ENCODE data around the gene SIK3. TPM values are rescaled to one million over a fixed set of nuclear protein-coding genes. Genes with fewer than 3 reads are reported as not detected.
"Not testable (repeated sequence)": the region's sequence is repeated elsewhere in the genome, so short reads cannot be mapped to it uniquely, and the experiment has no call there.

The SIK3 gene
- total RNA-seq, 1 experiment from 2014 or later, result 14.5 TPM

DNA sequence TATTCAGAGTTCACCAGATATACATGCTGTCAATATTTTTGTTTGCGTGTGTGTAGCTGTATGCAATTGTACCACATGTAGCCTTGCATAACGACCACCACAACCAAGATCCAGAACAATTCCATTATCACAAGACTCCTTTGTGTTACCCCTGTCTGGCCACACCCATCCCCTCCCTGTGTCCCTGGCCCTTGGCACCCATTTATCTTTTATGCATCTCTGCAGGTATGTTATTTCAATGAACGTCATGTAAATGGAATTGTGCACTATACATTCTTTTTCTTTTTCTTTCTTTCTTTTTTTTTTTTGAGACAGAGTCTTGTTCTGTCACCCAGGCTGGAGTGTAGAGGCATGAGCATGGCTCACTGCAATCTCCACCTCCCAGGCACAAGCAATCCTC, 36.2 kb upstream of the SIK3 start:
- no peaks in the 10 kb centered on the region for H4K20me1 ChIP-seq (ENCODE audit: low read length)
- DNase-seq (no peak), ATAC-seq (no peak)
- H3K36me3 ChIP-seq (ENCODE audit: low read depth, low read length), result no peaks in the 10 kb centered on the region
- no peaks in the 10 kb centered on the region for H3K79me2 ChIP-seq (ENCODE audit: low read length)
- no peaks in the 10 kb centered on the region for H3K9me3 ChIP-seq (ENCODE audit: low read length)
- BruUV-seq (replicated peaks), result no TSS peak
- H3K4me3 ChIP-seq (ENCODE audit: low read length), result no peak overlapping the region
- no peak overlapping the region for H3K4me2 ChIP-seq (ENCODE audit: low read length)
- H2AFZ ChIP-seq (ENCODE audit: low read length), result no peak overlapping the region
- no peak overlapping the region for H3K9ac ChIP-seq (ENCODE audit: low read length)
- ChIA-PET CTCF (no interaction called here), POLR2A (ENCODE audit: unreplicated experiment) (no interaction called here)
- H3K27ac ChIP-seq (ENCODE audit: low read length), result no peak overlapping the region
- H3K27me3 ChIP-seq (ENCODE audit: low read length), result no peaks in the 10 kb centered on the region
- no peaks in the 10 kb centered on the region for H3F3A ChIP-seq (ENCODE audit: low read length, unreplicated experiment)
- TF ChIP-seq EZH2 (IDR thresholded peaks at IDR 0.05; ENCODE audit: low read length, unreplicated experiment), result no peak
- TF ChIP-seq, protein P1, sequence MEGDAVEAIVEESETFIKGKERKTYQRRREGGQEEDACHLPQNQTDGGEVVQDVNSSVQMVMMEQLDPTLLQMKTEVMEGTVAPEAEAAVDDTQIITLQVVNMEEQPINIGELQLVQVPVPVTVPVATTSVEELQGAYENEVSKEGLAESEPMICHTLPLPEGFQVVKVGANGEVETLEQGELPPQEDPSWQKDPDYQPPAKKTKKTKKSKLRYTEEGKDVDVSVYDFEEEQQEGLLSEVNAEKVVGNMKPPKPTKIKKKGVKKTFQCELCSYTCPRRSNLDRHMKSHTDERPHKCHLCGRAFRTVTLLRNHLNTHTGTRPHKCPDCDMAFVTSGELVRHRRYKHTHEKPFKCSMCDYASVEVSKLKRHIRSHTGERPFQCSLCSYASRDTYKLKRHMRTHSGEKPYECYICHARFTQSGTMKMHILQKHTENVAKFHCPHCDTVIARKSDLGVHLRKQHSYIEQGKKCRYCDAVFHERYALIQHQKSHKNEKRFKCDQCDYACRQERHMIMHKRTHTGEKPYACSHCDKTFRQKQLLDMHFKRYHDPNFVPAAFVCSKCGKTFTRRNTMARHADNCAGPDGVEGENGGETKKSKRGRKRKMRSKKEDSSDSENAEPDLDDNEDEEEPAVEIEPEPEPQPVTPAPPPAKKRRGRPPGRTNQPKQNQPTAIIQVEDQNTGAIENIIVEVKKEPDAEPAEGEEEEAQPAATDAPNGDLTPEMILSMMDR (conservative IDR thresholded peaks at IDR 0.05; ENCODE audit: low read depth, low read length), result no peak
- TF ChIP-seq EZH2phosphoT487 (IDR thresholded peaks at IDR 0.05; ENCODE audit: borderline replicate concordance, low read length), result no peak
- intact Hi-C loops (cut with micrococcal nuclease), result loop anchor here (5.0 kb wide), 1 partner anchor 73 kb away; no protein-coding TSS in a partner anchor
- no peaks in the 10 kb centered on the region for H3K9me2 ChIP-seq (replicated peaks; ENCODE audit: low read length)
- H3K4me1 ChIP-seq (ENCODE audit: insufficient read depth, low read length), result no peaks in the 10 kb centered on the region

DNA sequence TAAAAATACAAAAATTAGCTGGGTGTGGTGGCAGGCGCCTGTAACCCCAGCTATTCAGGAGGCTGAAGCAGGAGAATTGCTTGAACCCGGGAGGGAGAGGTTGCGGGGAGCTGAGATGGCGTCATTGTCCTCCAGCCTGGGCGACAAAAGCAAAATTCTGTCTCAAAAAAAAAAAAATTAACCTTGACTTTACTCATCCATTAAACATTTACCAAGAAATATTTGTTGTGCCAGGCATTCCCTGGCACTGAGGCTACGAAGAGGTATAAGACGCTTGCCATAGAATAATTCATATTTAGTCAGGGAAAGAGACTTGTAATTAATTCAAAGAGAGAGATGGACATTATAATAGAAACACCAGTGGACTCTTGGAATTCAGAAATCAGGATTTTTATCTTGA, 32.7 kb upstream of the SIK3 start:
- TF ChIP-seq EZH2phosphoT487 (IDR thresholded peaks at IDR 0.05; ENCODE audit: borderline replicate concordance, low read length), result no peak
- no peak for TF ChIP-seq EZH2 (IDR thresholded peaks at IDR 0.05; ENCODE audit: low read length, unreplicated experiment)
- TF ChIP-seq, protein P1 (conservative IDR thresholded peaks at IDR 0.05; ENCODE audit: low read depth, low read length), result no peak
- no TSS peak for BruUV-seq (replicated peaks)
- ChIA-PET CTCF (no interaction called here), POLR2A (ENCODE audit: unreplicated experiment) (no interaction called here)
- Histone ChIP-seq H3K9me2 (replicated peaks; ENCODE audit: low read length) (no peaks in the 10 kb centered on the region), H4K20me1 (ENCODE audit: low read length) (no peaks in the 10 kb centered on the region), H3K4me2 (ENCODE audit: low read length) (no peak overlapping the region), H3K9ac (ENCODE audit: low read length) (no peak overlapping the region), H3K4me1 (ENCODE audit: insufficient read depth, low read length) (no peaks in the 10 kb centered on the region), H3K27ac (ENCODE audit: low read length) (no peak overlapping the region), H3K9me3 (ENCODE audit: low read length) (no peaks in the 10 kb centered on the region), H3K4me3 (ENCODE audit: low read length) (no peak overlapping the region), H2AFZ (ENCODE audit: low read length) (no peak overlapping the region), H3K79me2 (ENCODE audit: low read length) (no peaks in the 10 kb centered on the region), H3K36me3 (ENCODE audit: low read depth, low read length) (no peaks in the 10 kb centered on the region), H3K27me3 (ENCODE audit: low read length) (no peaks in the 10 kb centered on the region), H3F3A (ENCODE audit: low read length, unreplicated experiment) (no peaks in the 10 kb centered on the region)
- no peak for ATAC-seq
- DNase-seq, result no peak
- intact Hi-C loops (cut with micrococcal nuclease), result loop anchor here (5.0 kb wide), 1 partner anchor 76 kb away; no protein-coding TSS in a partner anchor

- intact Hi-C loops (cut with micrococcal nuclease), result loop anchor here (5.0 kb wide), 1 partner anchor 77 kb away; no protein-coding TSS in a partner anchor
- H3F3A ChIP-seq (ENCODE audit: low read length, unreplicated experiment); H3K9me3 ChIP-seq (ENCODE audit: low read length); H3K4me3 ChIP-seq (ENCODE audit: low read length); H3K4me1 ChIP-seq (ENCODE audit: insufficient read depth, low read length); H2AFZ ChIP-seq (ENCODE audit: low read length); H3K79me2 ChIP-seq (ENCODE audit: low read length); H3K27ac ChIP-seq (ENCODE audit: low read length); ATAC-seq; H3K9ac ChIP-seq (ENCODE audit: low read length); CTCF ChIA-PET; H3K9me2 ChIP-seq (replicated peaks; ENCODE audit: low read length); H4K20me1 ChIP-seq (ENCODE audit: low read length); DNase-seq; POLR2A ChIA-PET (ENCODE audit: unreplicated experiment); H3K4me2 ChIP-seq (ENCODE audit: low read length); BruUV-seq (replicated peaks); H3K27me3 ChIP-seq (ENCODE audit: low read length); H3K36me3 ChIP-seq (ENCODE audit: low read depth, low read length): not testable (repeated sequence)
These were observed 32.2 kb upstream of the SIK3 start for GRCh38 chr11:117130396-117130795.
